ENCODE results near the gene NALCN.

Gene NALCN

DNA sequence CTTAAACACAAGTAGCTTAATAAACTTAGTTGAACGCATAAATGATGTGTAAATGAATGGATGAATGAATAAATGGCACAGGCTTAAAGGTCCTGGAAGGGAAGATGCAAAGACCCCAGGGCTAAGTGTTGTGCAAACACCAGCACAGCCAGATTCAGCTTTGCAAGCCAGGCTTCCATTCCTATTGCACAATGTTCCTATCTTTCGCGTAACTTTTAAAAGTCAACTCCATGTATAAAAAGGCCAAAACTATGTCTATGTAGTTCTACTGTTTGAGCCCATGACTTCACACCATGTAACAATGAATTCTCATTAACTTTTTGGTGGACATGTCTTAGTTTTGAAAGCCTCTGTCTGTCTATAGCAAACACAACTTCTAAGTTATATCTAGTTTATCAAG is 226.0 kb downstream of the NALCN start:
- no peak for DNase-seq

DNA sequence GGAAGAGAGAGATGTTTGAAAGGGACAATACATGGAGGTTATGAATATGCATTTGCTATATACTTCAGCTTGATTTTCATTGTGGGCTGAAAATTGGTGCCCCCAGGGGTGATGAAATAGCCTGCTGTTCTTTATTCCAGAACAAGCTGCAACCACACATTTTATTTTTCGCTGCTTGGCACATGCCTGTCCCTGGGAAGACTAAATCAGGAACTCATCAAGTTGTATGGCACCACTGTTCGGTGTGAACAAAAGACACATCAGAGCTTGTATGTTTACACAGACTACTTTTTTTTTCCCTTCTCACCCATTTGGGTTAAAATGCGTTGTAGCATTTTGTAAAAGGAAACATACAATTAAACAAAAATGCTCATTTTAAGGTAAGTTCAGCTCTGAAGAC is 230.7 kb downstream of the NALCN start:
- no peak for DNase-seq

DNA sequence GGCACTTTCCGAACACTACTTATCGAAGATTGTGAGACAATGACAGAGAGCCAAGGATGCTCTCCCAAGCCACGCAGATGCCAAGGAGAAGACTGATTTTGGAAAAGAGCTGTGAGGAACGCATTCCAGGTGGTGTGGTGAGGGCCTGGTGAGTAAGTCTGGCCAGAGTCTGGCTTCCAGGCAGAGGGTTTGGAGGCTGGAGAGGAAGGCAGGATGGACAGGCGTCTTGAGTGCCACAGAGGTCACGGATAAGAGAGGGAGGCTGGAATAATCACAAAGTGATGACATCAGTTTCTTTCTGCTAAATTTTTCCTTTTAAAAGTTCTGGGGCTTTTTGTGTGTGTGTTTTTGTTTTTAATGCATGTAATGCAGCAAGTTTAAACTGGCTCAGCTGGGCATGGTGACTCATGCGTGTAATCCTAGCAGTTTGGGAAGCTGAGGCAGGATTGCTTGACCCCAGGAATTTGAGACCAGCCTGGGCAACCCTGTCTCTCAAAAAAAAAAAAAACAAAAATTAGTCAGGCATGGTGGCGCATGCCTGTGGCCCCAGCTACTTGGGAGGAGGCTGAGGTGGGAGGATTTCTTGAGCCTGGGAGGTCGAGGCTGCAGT is 235.1 kb downstream of the NALCN start:
- no peak for DNase-seq

DNA sequence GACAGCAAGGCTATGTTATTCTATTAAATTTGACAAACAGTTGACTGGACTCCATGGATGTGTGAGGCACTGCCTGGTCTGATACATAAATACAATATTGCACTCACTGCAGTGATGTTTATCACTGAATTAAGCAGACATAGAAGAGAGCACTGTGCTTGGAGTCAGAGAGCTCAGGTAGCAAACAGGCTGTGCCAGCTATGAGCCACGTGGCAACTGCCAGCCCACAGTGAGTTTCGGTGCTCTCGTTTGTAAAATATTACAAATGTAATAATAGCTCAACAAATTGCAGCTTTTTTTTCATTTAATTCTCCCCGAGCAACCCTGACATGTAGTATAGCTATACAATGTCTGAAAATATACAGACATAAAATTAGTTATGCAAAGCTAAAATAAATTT is 237.3 kb downstream of the NALCN start:
- no peak for DNase-seq

DNA sequence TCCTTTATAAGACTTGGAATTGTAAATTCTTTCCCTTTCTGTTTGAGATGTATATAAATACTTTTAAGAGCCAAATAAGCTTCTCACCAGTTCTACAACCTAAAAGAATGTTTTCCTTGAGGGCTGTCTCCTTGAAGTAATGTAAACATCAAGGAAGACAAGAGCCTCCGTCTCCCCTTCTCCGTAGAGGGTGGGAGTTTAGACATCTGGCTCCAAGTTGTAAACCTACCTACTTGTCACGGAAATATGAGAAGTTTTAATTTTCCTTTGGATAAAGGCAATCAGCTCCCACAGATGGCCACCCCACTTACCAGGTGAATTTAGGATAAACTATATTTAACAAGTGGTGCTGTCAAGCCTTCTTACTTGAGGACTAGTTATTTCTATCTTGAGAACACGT is 237.9 kb downstream of the NALCN start:
- DNase-seq: no peak

DNA sequence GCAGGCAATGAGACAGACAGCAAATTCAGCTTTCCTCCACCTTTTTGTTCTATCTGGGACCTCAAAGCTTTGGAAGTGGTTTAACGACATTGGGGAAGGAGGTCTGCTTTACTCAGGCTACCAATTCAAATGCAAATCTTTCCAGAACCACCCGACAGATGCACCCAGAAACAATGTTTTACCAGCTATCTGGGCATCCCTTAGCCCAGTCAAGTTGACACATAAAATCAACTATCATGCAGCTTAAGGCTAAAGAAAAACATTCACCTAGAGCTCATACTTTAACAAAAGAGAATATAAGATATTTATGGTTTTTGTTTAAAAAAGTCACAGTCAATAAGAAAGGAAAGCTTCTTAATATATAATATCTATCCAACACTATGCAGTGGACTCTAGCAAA is 246.0 kb downstream of the NALCN start:
- no peak for DNase-seq

DNA sequence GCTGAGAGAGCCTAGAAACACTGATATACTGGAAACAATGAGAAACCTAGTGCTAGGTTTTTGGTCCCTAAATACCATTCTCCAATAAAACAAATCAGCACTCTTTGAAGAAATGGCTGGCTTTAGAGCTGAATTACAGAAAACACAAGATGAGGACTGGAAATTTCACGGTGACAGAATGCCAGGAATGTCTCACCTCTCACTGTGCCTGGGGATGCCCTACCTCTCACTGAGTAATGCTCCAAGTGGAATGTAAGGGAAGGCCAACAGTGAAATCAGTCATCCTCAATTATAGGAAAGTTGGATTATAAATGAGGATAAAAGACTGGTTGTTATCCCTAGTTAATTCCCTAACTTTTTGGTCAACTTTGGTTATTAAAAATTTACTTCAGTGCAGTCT is 259.0 kb downstream of the NALCN start:
- no peak for DNase-seq

DNA sequence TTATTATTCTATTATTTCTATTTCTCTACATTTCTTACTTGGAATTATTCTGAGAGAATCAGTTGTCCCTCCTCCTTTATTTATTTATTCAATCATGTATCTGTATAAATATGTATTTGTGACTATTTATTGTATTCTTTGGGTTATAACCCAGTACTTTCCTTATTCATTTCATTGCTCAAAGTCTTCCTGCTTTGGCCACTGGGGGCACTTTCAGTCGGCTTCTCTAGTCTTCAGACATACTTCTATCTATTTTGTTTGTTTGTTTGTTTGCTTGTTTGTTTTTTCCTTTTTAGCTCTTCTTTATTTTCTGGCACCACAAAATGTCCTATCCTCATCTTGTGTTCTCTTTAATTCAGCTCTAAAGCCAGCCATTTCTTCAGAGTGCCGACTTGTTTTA is 260.4 kb downstream of the NALCN start:
- no peak for DNase-seq

DNA sequence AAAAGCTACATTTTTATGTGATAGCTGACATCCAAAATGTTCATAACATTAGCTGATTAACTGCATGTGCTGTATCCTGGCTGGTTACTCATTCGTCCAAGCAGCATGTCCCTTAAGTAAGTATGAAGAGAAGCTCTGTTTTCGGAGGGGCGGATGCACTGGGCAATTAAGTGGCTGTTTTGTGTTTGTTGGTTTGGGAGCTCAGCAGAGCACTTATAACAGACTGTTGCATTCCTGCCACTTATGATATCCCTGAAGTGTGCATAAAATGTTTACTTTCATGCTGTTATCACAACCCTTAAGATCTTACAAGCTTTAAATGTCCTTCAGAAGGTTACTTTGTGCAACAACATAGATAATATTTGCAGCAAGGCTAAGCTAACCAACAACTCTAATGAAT is 264.1 kb downstream of the NALCN start:
- no peak for DNase-seq

DNA sequence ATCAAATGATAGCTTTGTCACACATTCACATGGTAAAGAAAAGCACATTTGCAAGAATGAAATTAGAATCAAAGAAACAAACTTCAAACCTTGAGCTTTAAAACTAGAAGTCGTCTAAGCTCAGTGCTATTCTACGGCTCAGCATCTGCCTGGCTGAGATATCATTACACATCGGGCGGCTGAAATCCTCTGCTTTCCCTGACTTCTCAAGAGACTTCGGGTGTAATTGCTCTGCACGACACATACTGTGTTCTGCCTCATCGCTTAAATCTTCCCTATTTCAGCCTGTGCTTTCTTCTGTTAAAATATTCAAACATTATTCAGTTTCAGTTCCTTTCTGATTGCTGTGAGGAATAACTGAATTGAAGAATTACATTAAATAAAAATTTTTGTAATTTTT is 265.3 kb downstream of the NALCN start:
- peak in 1 of 2 donors; percentile 17 for DNase-seq

DNA sequence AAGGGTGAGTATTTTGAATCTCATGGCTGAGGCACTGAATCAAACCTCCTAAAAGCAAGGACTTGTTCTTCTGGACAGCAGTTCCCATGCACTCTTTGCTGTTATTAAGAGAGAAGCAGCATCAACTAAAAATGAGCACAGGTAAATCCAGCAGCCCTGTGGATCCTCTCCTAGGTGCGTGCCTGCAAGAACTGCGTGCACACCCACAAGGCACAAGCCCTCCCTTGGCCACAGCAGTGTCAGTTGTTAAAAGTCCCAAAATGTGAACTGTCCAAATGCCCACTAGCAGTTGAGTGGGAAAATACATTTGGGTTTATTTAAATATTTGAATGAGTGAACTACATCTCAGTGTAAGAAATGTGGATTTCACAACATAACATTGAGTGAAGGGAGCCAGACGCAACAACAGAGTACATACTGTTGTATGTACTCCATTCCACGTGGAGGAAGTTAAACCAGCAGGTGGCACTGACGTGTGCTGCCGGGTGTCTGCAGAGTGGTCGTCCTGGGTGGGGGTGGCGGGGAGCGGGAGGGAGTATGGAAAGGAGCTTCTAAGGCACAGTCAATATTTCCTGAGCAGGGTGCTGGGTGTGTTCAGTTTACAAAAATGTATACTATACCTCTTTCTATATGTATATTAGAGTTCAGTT is 266.4 kb downstream of the NALCN start:
- DNase-seq: no peak

DNA sequence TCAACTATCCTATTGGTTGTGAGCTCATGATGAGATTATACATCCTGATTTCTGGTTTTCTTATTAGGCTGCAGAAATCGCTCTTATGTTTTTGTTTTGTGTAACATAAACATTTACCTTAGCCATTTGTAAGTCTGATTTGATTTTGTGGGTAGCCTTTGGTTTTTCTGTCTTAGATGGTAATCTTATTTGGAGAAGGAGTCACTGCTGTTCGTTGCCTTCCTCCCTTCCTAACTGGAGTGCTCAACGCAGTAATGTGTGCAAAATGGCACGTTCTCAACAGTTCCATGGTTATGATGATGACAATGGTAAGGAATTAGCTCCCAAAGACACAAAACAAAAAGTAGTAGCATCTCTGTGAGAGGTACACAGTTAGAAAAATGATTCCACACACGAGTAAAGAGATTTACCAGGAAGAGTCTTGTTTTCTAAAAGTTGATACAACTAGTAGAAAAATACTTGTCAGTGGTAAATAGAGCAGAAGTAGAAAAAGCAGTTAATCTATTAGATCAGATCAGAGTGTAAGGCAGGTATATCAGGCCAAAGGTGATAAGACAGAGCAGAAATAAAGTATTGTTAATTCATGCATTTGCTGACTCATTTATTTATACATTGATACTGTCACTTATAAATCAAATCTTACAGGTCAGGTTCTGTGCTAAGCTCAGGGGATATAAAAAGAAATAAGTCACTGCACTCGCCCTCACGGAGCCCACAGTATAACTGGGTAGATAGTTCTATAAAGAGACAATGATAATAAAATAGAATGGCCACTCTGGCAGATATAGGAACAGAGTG is 270.0 kb downstream of the NALCN start:
- no peak for DNase-seq

DNA sequence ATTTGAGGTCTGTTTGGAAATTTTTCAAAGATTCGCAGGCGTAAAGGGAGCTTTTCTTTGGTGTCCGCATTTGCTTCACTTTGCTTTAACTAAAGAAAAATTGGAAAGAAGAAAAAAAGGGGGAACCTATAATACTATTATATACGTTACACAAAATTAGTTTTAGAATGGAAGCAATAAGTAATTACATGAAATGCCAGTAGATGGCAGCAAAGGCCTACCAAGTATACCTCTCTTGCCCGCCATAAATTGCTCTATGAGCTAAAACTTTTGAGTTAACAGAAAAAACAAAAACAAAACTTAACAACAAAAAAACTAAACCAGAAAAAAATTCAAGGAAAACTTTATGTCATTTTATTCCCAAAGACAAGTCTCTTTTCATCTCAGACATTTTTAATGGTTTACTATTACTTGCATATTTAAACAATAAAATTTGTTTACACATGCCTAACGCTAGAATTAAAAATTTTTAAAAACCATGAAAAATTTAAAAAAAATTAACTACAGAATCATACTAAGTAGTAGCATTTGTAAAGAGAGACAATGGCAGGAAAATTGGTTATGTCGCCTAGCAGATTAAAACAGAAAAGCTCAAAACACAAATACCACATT is 271.4 kb downstream of the NALCN start:
- DNase-seq: peak in 1 of 2 donors; percentile 50

DNA sequence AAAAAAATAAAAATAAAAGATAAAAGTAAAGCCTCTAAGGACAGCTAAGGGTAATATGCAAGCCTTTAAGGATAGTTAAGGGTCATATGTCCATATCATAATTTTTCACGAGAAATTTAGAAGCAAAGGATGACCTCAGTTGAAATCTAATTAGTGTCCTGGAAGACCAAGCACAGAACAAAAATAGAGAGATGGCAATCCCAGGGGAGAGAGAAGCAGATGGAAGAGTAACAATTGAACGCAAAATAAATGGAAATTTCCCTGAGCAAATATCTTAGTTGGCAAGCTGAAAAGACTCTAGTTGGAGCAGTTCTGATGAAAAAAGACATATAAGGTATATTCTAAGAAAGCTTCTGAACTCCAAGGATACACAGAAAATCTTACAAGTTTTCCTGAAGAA is 275.4 kb downstream of the NALCN start:
- no peak for DNase-seq

DNA sequence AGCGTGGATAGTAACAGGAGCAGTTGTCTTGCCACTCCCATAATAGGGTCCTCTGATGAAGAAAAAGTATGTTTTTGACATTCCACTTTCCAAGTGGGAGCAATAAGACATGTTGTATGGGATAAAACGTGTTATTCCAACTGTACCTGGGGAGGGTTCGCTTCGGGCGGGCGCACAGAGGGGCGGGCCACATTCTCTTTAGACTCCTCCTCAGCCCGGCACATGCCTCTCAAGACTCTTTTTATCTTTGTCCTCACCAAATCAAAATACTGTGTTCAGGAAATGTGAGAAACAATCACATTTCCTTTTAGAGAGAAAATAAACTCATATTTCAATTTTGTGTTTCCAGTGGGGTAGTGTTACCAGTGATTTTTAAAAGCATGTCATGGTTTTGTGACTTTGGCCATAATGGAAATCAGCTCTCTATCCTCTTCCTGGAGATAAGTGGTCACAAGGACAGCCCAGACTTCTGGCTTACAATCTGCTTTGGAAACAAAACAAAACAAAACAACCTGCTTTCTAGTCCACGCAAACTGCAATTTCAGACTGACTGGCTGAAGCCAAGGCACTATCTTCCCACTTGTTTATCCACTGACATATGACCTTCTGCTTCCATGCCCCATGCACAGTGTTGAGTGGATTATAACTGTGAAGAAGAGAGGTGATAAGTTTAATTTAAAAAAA is 276.1 kb downstream of the NALCN start:
- no peak for DNase-seq

DNA sequence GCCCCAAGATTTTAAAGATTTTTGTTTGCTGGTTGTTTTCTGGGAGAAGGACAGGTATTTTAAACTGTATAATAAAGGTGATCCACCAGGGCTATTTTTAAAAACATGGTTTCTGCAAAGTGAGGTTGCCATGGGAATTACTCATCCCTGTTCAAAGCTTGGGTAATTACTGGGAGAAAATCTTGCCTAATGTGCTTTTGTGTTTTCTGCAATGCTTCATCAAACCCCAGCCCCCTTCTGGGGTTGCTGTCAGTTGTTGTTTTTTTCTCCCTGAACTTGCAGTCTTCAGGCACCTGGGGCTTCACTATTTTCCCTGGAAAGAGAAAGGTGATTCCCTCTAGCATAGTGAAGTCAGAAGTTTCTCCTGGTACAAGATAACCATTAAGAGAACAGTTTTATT is 277.2 kb downstream of the NALCN start:
- no peak for DNase-seq

DNA sequence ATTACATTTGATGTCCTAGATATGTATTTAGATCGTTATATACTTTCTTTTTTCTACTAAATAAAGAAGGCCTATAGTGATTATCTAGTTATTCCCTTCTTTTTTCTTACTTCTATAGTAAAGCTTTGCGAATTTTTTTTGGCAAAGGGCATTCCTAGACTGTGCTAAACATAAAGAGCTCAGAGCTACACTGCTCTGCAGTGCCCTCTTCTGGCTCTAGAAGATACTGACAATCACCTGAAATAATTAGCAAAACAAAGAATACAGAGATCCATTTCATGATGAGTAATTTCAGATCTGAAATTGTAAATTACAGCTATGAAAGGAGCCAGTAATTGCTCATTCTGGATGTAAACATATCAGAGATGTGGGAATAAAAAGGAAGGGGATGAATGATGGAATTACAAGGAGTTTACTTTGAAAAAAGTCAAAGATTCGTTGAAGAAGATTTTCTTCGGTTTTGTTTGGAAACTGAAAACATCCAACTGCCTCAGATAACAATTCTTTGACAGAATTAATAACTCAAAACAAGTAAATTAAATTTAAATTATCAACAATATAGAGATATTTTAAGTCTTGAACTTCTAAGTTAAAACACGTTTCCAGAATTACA is 288.5 kb downstream of the NALCN start:
- DNase-seq: peak in 1 of 2 donors; percentile 58

DNA sequence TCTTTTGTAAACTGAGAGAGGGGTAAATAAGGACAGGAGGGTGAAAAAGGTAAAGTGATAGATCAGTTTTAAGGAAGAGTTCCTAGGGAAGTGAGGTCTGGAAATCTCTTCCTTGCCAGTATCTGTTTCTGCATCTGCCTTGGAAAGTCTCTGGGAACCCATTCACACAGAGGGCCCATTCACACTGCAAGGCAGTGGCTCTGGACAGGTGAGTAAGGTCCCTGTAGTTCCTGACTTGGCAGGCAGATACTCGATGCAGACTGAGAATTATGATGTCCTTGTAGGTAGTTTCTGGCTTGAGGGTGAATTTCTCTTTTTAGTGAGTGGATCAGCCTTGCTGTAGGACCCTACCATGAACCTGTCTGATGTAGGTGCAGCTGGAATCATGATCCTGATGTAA is 293.3 kb downstream of the NALCN start:
- no peak for DNase-seq

DNA sequence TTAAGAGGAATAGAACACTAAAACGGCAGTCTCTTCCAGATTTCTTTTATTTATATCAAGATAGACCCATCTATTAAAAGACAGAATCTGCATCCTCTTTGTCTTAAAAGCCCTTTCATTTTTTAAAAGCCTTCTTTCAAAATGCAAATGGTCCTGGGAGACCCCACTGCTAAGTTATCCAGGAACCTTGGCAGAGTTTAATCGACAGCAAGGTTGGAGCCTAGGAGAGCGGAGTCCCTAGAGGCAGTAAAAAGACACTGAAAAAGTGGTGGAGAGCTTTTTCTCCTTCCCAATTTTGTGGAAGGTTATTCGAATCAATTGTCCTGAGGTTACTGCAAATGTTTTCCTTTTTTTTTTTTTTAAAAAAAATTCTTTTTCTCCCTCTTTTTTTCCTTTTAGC is 294.7 kb downstream of the NALCN start:
- no peak for DNase-seq

DNA sequence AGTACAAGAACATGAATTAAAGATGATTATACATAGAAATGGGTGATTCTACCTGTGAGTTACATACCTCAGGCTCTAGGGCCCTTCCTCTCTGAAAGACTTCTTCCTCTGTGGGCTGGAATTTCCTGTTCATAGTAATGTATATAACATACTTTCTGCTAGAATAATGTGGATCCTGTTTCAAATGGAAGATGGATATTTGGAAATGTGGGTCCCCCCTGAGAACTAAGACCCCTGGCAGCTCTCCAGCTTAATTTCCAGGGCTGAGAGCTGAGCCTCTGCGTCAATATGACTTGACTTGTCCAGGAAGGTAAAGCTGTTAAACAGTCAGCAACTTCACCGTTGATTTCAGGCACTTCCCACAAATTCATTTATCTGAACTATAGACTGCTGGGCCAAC is 296.3 kb downstream of the NALCN start:
- no peak for DNase-seq

DNA sequence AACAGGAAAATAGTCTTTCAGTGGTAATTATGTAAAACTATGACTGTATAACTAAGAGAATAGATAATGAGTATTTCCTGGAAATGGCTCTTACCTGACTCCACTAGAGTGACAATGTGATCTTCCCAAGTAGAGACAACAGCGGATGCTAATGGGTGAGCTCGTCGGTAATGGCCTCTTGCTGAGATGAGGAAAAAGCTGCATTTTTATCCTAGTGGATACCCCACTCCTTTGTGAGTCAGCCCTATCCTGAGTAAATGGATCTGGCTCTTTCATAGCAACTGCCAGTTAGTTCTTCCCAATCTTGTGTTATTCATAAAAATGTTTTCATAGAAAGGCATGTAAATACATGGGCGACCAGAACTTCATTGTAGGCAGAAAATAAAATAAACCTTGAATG is 299.5 kb downstream of the NALCN start:
- DNase-seq: no peak

DNA sequence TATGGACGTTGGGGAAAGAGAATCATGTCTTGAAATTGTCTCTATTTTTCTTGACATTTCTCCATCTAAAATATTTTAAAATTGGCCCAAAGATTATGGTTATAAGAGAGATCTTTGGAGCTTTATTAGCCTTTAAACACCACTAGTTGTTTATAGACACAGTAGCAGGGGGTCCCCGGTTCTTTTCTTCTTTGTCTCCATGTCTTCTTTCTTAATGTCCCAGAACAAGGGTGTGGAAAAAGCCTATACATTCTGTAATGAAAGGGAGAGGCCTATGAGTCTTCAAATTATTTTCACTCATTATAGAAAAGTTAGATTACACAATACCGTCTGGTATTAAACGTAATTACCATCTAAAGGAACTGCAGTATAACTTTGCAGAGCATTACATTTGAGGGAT is 300.0 kb downstream of the NALCN start:
- DNase-seq: no peak

DNA sequence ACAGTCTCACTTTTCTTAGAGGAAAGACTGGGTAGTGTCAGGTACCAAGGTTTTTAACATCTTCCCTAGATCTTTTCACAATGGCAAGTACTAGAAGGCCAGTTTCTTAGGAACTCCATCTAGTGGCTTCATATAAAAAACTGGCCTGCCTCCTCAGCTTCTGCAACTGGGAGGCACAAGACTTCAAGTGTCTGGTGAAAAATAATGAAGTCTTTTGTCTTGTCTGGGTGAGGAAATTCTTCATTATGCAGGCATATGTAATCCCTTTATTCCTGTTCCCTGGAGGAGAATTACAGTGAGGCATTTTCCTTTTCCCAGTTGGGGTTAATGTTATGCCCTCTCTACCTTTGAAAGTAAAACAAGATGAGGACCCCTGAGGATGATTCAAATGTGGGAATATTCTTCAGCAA is 300.5 kb downstream of the NALCN start:
- DNase-seq: no peak
